Measurements from ENCODE around the gene TRMT61A. TPM values are rescaled to one million over a fixed set of nuclear protein-coding genes. Genes with fewer than 3 reads are reported as not detected.

The TRMT61A gene
- total RNA-seq, 4 donors from 2014 or later = 14.9 to 24.4 (median 21.3) TPM

- no peaks in the 10 kb centered on the region for H3K27me3 ChIP-seq
- 87 to 90% methylated on average over 2 of the region's 2 CpGs for WGBS, 2 donors
- H3K36me3 ChIP-seq = peaks cover 12 to 18% of the 10 kb centered on the region in 2 donors
- no peak overlapping the region for H3K4me3 ChIP-seq (replicated peaks in 1 of 3)
- DNase-seq = no peak
- no peaks in the 10 kb centered on the region for H3K4me1 ChIP-seq
- no peak for TF ChIP-seq CTCF (IDR thresholded peaks at IDR 0.05)
- no peak for TF ChIP-seq POLR2A (IDR thresholded peaks at IDR 0.05)
- intact Hi-C loops (cut with DNase I) = no loop called here
- no peaks in the 10 kb centered on the region for H3K9me3 ChIP-seq
- no peak overlapping the region for H3K27ac ChIP-seq
These were observed 40.0 kb upstream of the TRMT61A start for GRCh38 chr14:103488960-103489359.

GRCh38 chr14:103489621-103490020, 39.4 kb upstream of the TRMT61A start:
- no peak overlapping the region for H3K4me3 ChIP-seq (replicated peaks in 1 of 3)
- peaks cover 13 to 21% of the 10 kb centered on the region in 2 donors for H3K36me3 ChIP-seq
- H3K27me3 ChIP-seq = no peaks in the 10 kb centered on the region
- H3K27ac ChIP-seq = no peak overlapping the region
- no peaks in the 10 kb centered on the region for H3K9me3 ChIP-seq
- no peak for DNase-seq
- H3K4me1 ChIP-seq = no peaks in the 10 kb centered on the region
- intact Hi-C loops (cut with DNase I) = no loop called here
- TF ChIP-seq CTCF (IDR thresholded peaks at IDR 0.05) = no peak
- TF ChIP-seq POLR2A (IDR thresholded peaks at IDR 0.05) = no peak
- WGBS, 2 donors = 81 to 90% methylated on average over 2 of the region's 2 CpGs

GRCh38 chr14:103491691-103492090, 37.3 kb upstream of the TRMT61A start:
- no peak for TF ChIP-seq CTCF (IDR thresholded peaks at IDR 0.05)
- no peak for TF ChIP-seq POLR2A (IDR thresholded peaks at IDR 0.05)
- Histone ChIP-seq H3K4me1 (no peaks in the 10 kb centered on the region), H3K4me3 (replicated peaks in 1 of 3) (no peak overlapping the region), H3K9me3 (no peaks in the 10 kb centered on the region), H3K27me3 (no peaks in the 10 kb centered on the region), H3K27ac (no peak overlapping the region), H3K36me3 (peaks cover 26 to 30% of the 10 kb centered on the region in 2 donors)
- no peak for DNase-seq
- intact Hi-C loops (cut with DNase I) = no loop called here
- 82 to 85% methylated on average over 10 of the region's 10 CpGs for WGBS, 2 donors

GRCh38 chr14:103492156-103492925, 36.7 kb upstream of the TRMT61A start:
- Histone ChIP-seq H3K9me3 (no peaks in the 10 kb centered on the region), H3K27me3 (no peaks in the 10 kb centered on the region), H3K4me1 (no peaks in the 10 kb centered on the region), H3K36me3 (peaks cover 25 to 28% of the 10 kb centered on the region in 2 donors), H3K27ac (no peak overlapping the region), H3K4me3 (replicated peaks in 1 of 3) (no peak overlapping the region)
- 76 to 80% methylated on average over 6 of the region's 6 CpGs for WGBS, 2 donors
- TF ChIP-seq POLR2A (IDR thresholded peaks at IDR 0.05) (no peak), CTCF (IDR thresholded peaks at IDR 0.05) (no peak)
- no peak for DNase-seq
- intact Hi-C loops (cut with DNase I) = no loop called here

GRCh38 chr14:103495854-103496253, 33.1 kb upstream of the TRMT61A start:
- peaks cover 14 to 28% of the 10 kb centered on the region in 2 donors for H3K36me3 ChIP-seq

More at GRCh38 chr14:103495854-103496253, 33.1 kb upstream of the TRMT61A start:
- Histone ChIP-seq H3K4me3 (replicated peaks in 1 of 3) (no peak overlapping the region), H3K27me3 (no peaks in the 10 kb centered on the region), H3K27ac (no peak overlapping the region), H3K4me1 (peaks cover 6 to 9% of the 10 kb centered on the region in 2 donors), H3K9me3 (no peaks in the 10 kb centered on the region)
- intact Hi-C loops (cut with DNase I) = no loop called here
- TF ChIP-seq CTCF (IDR thresholded peaks at IDR 0.05) (no peak), POLR2A (IDR thresholded peaks at IDR 0.05) (no peak)
- 53 to 64% methylated on average over 2 of the region's 2 CpGs for WGBS, 2 donors
- DNase-seq = no peak

All from thyroid gland (tissue), 4 donors.